Stromal cell of bone marrow (primary cell): Measurements from ENCODE around the gene C14orf132.
"Not testable (repeated sequence)": the region's sequence is repeated elsewhere in the genome, so short reads cannot be mapped to it uniquely, and the experiment has no call there.

Experiments
- DNase-seq: peaks from one replicate; pipeline ENCODE4 v3.0.0-alpha.2; 2012; ENCODE audit warnings: low read depth

Gene C14orf132

DNA sequence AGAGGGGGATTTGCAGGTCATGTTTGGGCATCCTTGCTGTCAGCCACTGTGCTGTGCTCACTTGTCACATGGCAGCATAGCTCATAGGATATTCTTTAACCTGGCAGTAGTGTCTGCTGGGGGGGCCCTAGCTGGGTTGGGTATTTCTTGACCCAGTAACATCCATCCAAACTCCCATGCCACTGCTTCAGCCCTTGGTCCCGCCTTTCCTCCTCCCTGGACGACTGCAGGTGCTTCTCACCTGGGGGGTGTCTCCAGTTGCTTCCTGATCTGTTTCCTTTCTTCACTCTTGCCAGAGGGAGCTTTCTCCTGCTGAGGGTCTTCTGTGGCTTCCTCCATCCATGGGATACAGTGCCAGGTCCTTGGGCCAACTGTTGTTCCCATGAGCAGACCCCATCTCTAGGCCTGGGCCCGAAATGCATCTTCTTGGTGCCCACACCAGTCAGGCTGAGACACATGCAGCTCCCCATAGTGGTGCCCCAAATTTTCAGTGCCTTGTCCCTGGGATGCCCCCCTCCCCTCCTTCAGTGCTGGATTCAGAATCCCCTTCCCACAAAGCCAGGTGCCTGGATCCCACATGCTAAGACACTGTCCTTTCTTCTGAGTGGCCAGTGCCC lies 20.5 kb downstream of the C14orf132 start:
- no peak for DNase-seq

DNA sequence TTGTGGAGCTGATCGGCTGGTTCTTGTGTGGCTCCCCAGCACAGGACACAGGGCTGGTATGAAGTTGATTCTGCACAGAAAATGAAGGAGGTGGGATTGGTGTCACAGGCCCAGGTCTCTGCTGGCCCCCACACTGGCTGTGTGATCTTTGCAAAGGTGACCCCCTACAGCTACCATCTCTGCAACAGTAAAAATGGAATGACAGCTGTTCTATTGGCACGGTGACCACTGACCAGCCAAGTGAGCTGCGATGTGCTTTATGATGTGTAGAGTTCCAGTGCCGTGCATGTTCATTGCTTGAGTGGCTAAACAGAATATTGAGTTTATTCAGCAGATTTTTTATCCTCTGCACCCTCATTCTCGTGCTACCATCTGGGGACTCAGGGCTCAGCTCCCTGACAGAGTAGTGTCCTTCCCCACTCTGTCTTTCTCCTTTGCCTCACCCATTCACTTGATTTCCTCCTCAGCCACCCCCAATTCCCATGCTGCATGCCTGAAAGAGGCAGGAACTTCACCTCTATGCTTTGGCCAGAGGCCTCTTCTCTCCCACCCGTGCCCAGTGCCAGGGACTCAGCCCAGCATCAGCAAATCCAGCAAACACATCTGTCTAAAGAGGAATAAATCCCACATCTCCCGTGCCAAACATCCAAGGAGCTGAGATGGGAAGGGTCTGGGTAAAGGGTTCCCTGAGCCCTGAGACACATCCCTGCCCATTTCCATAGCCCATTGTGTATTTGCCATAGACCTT lies 21.2 kb downstream of the C14orf132 start:
- no peak for DNase-seq

- no peak for DNase-seq
Measured at GRCh38 chr14:96062010-96062409, 22.8 kb downstream of the C14orf132 start.

- DNase-seq, result no peak
Measured at GRCh38 chr14:96062506-96062905, 23.3 kb downstream of the C14orf132 start.

GRCh38 chr14:96064866-96065265 lies 25.7 kb downstream of the C14orf132 start:
- no peak for DNase-seq

GRCh38 chr14:96065661-96066459 lies 26.7 kb downstream of the C14orf132 start:
- DNase-seq, result no peak

DNA sequence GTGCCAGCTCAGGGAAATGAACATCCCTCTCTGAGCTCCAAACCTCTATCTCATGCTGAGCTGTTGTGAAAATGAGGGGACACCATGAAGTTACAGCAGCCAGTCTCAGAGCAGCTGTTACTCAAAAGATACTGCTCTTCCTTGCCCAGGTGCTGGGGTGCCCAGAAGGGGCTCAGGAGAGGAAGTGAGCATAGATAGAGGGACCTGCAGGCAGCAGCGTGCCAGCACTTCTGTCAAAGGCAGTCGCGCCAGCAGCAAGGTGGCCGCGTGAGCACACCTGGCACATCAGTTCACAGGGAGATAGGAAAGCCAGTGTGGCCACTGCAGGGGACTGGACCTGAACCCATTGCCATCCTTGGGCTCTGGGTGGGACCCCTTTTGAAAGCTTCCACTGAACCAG lies 27.8 kb downstream of the C14orf132 start:
- no peak for DNase-seq

DNA sequence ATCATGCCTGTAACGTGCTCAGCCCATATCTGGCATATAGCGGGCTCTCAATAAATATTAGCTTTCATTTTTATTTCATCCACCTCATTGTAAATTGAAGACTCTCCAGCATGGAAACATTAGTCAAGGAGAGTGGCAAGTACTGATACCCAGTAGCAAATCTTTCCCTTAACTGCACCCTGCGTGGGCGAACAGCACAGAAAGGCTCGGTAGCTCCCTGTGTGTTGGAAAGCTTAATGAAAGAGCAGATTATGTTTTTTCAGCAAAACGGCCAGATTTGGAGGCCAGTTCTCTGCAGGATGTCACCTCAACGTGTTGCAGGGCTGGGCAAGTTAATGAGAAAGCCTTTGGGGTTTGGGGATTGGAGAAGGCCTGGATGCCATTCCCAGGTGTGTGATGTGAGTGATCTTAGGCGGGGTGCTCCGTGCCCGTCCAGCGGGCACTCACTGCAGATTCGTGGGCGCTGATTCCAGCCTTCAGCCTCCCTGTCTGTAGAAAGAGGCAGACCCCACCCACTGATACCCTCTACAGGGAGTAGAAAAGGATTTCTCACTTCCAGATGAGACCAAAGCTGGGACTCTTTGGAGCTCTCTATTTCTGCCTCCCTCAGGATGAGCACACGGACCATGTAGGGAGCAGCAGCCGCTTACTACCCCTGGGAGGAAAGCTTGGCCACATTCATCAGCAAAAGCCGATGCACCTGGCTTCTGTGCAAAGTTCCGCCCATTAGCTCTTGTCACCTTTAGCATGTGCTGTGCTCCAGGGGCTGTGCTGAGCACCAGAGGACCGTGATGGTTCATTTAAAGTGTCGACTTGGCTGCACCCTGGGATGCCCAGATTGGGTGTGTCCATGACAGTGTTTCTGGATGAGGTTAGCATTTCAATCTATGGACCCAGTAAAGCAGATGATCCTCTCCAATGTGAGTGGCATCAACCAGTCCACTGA lies 29.1 kb downstream of the C14orf132 start:
- DNase-seq, result no peak

GRCh38 chr14:96069421-96069820 lies 30.3 kb downstream of the C14orf132 start:
- no peak for DNase-seq

DNA sequence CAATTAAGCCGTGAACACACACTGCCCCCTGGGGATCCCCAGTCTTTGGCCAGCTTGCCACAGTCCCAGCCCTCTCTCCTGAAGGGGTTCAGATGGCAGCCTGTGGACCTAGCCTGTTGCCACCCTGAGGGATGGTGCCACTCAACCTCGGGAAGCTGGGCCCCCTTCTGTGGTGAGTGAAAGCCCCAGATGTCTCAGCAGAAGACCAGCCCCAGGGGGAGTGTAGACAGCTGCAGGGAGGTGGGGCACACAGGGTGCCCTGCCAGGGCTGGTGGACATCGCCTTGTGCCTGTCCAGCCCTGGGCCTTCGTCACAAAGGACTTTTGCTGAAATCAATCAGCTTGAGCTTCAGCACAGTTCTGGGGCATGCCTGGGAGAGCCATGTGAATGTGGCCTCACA lies 32.4 kb downstream of the C14orf132 start:
- no peak for DNase-seq

- DNase-seq, result no peak
Measured at GRCh38 chr14:96072076-96072475, 32.9 kb downstream of the C14orf132 start.

DNA sequence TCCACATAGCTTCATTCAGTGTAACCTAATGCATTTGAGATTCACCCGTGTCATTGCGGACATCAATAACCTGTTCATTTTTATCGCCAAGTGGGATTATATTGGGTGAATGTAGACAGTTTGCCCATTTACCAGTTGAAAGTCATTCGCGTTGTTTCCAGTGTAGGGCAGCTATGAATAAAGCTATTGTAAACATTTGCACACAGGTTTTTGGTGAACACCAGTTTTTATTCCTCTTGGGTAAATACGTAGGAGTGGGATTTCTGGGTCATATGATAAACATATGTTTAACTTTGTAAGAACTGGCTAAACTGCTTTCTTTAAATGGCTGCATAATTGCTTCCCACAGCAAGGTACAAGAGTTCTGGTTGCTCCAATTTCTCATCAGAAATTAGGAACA lies 33.6 kb downstream of the C14orf132 start:
- no peak for DNase-seq

DNA sequence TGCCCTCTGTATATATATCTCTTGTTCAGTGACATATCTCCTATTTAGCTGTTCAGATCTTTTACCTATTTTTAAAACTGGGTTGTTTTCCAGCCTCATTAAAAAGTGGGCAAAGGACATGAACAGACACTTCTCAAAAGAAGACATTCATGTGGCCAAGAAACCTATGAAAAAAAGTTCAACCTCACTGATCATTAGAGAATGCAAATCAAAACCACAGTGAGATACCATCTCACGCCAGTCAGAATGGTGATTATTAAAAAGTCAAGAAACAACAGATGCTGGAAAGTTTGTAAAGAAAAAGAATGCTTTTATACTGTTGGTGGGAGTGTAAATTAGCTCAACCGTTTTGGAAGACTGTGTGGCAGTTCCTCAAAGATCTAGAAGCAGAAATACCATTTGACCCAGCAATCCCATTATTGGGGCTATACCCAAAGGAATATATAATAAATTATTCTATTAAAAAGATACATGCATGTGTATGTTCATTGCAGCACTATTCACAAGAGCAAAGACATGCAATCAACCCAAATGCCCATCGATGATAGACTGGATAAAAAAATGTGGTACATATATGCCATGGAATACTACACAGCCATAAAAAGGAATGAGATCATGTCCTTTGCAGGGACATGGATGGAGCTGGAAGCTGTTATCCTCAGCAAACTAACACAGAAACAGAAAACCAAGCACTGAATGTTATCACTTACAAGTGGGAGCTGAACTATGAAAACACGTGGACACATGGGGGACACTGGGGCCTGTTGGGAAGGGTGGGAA lies 34.3 kb downstream of the C14orf132 start:
- not testable (repeated sequence) for DNase-seq

GRCh38 chr14:96077983-96078624 lies 38.9 kb downstream of the C14orf132 start:
- no peak for DNase-seq

DNA sequence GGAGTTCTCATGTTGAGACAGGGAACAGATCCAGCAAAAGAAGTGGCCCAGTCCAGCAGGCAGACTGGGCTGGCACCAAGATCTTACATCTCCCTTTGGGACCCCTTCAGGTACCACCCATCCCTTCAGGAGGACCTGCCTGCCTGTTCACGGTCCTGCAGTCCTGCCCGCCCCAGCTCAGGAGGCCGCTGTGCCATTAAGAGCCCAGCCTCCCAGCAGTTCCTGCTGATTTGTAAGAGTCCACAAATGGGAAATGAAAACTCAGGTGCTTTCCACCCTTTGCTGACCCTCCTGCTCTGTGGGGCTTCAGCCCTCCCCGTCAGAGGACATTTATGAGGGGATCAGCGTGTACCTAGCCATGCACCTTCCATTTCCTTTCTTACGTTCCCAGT lies 39.5 kb downstream of the C14orf132 start:
- no peak for DNase-seq

- DNase-seq, result no peak
Measured at GRCh38 chr14:96079066-96079465, 39.9 kb downstream of the C14orf132 start.

DNA sequence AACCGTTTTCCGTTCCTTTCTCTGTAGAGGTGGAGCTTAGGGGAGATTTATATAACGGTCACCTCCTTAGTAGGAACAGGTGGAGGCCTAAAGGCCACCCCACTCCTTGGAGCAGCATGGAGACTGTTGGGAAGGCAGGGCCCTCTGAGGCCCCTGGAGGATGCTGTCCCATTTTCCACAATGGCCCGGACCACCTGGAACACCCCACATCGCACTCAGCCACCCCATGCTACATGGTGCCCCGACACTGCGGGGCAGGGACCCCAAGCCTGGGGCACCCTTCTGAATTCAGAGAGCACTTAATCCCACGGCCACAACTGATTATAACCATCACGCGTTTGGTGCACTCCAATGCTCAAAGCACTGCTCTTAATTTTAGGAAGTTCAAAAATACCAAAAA lies 41.4 kb downstream of the C14orf132 start:
- no peak for DNase-seq

DNA sequence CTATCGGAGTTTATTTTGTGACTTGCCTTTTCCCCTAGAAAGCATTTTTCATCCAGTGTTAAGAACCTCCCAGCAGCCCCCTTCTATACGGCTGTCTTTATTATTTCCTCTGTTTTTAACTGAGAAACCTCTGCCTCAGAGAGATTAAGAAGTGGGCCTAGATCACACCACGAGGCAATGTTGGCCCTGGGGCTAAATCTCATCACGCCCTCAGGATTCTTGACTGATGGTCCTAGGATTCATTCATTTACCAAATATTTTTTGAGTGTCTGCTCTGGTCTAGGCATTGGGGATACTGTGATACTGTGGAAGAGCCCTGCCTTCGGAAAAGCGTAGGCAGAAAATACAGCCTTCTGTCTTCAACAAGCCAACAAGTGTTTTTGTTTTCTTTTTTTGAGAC lies 42.1 kb downstream of the C14orf132 start:
- DNase-seq, result no peak

- DNase-seq, result no peak
Measured at GRCh38 chr14:96081767-96082400, 42.7 kb downstream of the C14orf132 start.
